Neutrophil (primary cell): Measurements from ENCODE around the gene CNTN5.

Source experiments
- H3K27ac ChIP-seq: fragments of 200-600 bp; sonication (generic); 2 replicates; pipeline ENCODE4 v1.5.1; 2016; ENCODE audit warnings: mild to moderate bottlenecking, moderate library complexity
- H3K27me3 ChIP-seq: fragments of 200-600 bp; sonication (generic); 2 replicates; pipeline ENCODE4 v1.6.0; 2016; ENCODE audit warnings: mild to moderate bottlenecking
- H3K36me3 ChIP-seq: fragments of 200-600 bp; sonication (generic); 2 replicates; pipeline ENCODE4 v1.5.1; 2017
- H3K4me1 ChIP-seq, 2 experiments: fragments of 200-600 bp in 1 of 2; sonication (generic) in 1 of 2; 1 replicate in 1 of 2; 2 replicates in 1 of 2; pipeline versions ENCODE4 v1.5.1 to v1.6.1; 2013 to 2016; ENCODE audit warnings: low read depth in 1 of 2, low read length in 1 of 2, mild to moderate bottlenecking in 1 of 2, moderate library complexity in 1 of 2; ENCODE audit not compliant: control insufficient read depth in 1 of 2, insufficient read depth in 1 of 2
- H3K4me3 ChIP-seq, 2 experiments: fragments of 200-600 bp in 1 of 2; sonication (generic) in 1 of 2; 1 replicate in 1 of 2; 2 replicates in 1 of 2; pipeline ENCODE4 v1.5.1; 2013 to 2016; ENCODE audit warnings: low read depth in 1 of 2, low read length in 1 of 2, mild to moderate bottlenecking in 1 of 2, moderate library complexity in 1 of 2
- H3K9me3 ChIP-seq: fragments of 200-600 bp; sonication (generic); 2 replicates; pipeline ENCODE4 v1.5.1; 2016
- CTCF ChIP-seq: fragments of 200-600 bp; sonication (generic); IDR thresholded peaks from 2 replicates; pipeline ENCODE4 v1.5.1; 2016; ENCODE audit warnings: antibody characterized with exemption

The CNTN5 gene

GRCh38 chr11:99424313-99425084, 403.8 kb downstream of the CNTN5 start:
- Histone ChIP-seq H3K27me3 (no peaks in the 10 kb centered on the region), H3K4me1 (no peaks in the 10 kb centered on the region), H3K9me3 (no peaks in the 10 kb centered on the region), H3K4me3 (no peak overlapping the region), H3K27ac (no peak overlapping the region), H3K36me3 (no peaks in the 10 kb centered on the region)
- TF ChIP-seq CTCF: no peak

- no peak for TF ChIP-seq CTCF
- Histone ChIP-seq H3K27me3 (no peaks in the 10 kb centered on the region), H3K4me3 (no peak overlapping the region), H3K27ac (no peak overlapping the region), H3K36me3 (no peaks in the 10 kb centered on the region), H3K4me1 (no peaks in the 10 kb centered on the region), H3K9me3 (no peaks in the 10 kb centered on the region)
Observed at GRCh38 chr11:99425596-99425995, 404.8 kb downstream of the CNTN5 start.

- Histone ChIP-seq H3K9me3 (no peaks in the 10 kb centered on the region), H3K27ac (no peak overlapping the region), H3K4me1 (no peaks in the 10 kb centered on the region), H3K27me3 (no peaks in the 10 kb centered on the region), H3K36me3 (no peaks in the 10 kb centered on the region), H3K4me3 (no peak overlapping the region)
- TF ChIP-seq CTCF: no peak
Observed at GRCh38 chr11:99432677-99433076, 411.9 kb downstream of the CNTN5 start.

- H3K9me3 ChIP-seq: no peaks in the 10 kb centered on the region
- H3K4me1 ChIP-seq: no peaks in the 10 kb centered on the region
- no peak overlapping the region for H3K27ac ChIP-seq
- no peak for TF ChIP-seq CTCF
- no peak overlapping the region for H3K4me3 ChIP-seq
- H3K36me3 ChIP-seq: no peaks in the 10 kb centered on the region
- no peaks in the 10 kb centered on the region for H3K27me3 ChIP-seq
Observed at GRCh38 chr11:99443276-99443675, 422.5 kb downstream of the CNTN5 start.

GRCh38 chr11:99446400-99446799, 425.7 kb downstream of the CNTN5 start:
- H3K27ac ChIP-seq: no peak overlapping the region
- no peak for TF ChIP-seq CTCF
- no peaks in the 10 kb centered on the region for H3K4me1 ChIP-seq
- H3K36me3 ChIP-seq: no peaks in the 10 kb centered on the region
- H3K27me3 ChIP-seq: no peaks in the 10 kb centered on the region
- H3K4me3 ChIP-seq: no peak overlapping the region
- no peaks in the 10 kb centered on the region for H3K9me3 ChIP-seq
